ENCODE results near the gene SURF1.
A peak's percentile ranks its signal among the peaks of the same experiment; 100 is the strongest.
"Not testable (repeated sequence)": the region's sequence is repeated elsewhere in the genome, so short reads cannot be mapped to it uniquely, and the experiment has no call there.

Gene SURF1

GRCh38 chr9:133331221-133331620, 25.1 kb downstream of the SURF1 start:
- H3K9me3 ChIP-seq (ENCODE audit: control insufficient read depth, low read length) = no peaks in the 10 kb centered on the region
- peaks cover 34 to 56% of the 10 kb centered on the region in 2 experiments for H3K36me3 ChIP-seq (ENCODE audit: control insufficient read depth in 1 of 2, insufficient read depth in 2 of 2, low read depth in 1 of 2, low read length in 2 of 2)
- no peak overlapping the region for H2BK12ac ChIP-seq (ENCODE audit: low read length in 2 of 2)
- H3K4ac ChIP-seq (ENCODE audit: low read depth in 1 of 2, low read length in 2 of 2) = no peak overlapping the region
- no peak overlapping the region for H3K4me2 ChIP-seq (ENCODE audit: low read length, poor library complexity, severe bottlenecking)
- H3K27ac ChIP-seq (ENCODE audit: low read length, poor library complexity, severe bottlenecking) = no peak overlapping the region
- DNase-seq = no peak
- no peak overlapping the region for H3K18ac ChIP-seq (ENCODE audit: low read depth in 1 of 2, low read length in 2 of 2)
- no peak overlapping the region for H2BK120ac ChIP-seq (ENCODE audit: low read depth, low read length)
- H4K8ac ChIP-seq (ENCODE audit: low read length) = no peak overlapping the region
- WGBS = 95% methylated on average over 19 of the region's 19 CpGs
- H2AK5ac ChIP-seq (ENCODE audit: low read length, severe bottlenecking) = no peak overlapping the region
- H3K4me3 ChIP-seq (ENCODE audit: insufficient read depth in 1 of 2, low read depth in 1 of 2, low read length in 2 of 2) = no peak overlapping the region
- peaks cover 40% of the 10 kb centered on the region for H3K79me1 ChIP-seq (replicated peaks; ENCODE audit: low read length, poor library complexity, severe bottlenecking)
- H3K27me3 ChIP-seq (ENCODE audit: control insufficient read depth in 1 of 2, insufficient read depth in 1 of 2, low read length in 2 of 2) = no peaks in the 10 kb centered on the region
- no peak overlapping the region for H2BK15ac ChIP-seq (ENCODE audit: low read depth, poor library complexity, severe bottlenecking)
- H3K4me1 ChIP-seq (ENCODE audit: control insufficient read depth, insufficient read depth, low read depth, low read length) = peaks cover 19% of the 10 kb centered on the region
- H2AFZ ChIP-seq (ENCODE audit: low read depth, low read length) = no peak overlapping the region
- no peak overlapping the region for H3K9ac ChIP-seq (ENCODE audit: low read length)
- no peak overlapping the region for H3K23ac ChIP-seq (ENCODE audit: low read length in 2 of 2)
- no peak overlapping the region for H4K91ac ChIP-seq (ENCODE audit: low read length)
- H2BK5ac ChIP-seq (ENCODE audit: low read depth, low read length, poor library complexity, severe bottlenecking) = no peak overlapping the region
- no peak overlapping the region for H3K14ac ChIP-seq (ENCODE audit: low read length in 2 of 2)

- not testable (repeated sequence) for H3K4me3 ChIP-seq (ENCODE audit: insufficient read depth in 1 of 2, low read depth in 1 of 2, low read length in 2 of 2); H3K14ac ChIP-seq (ENCODE audit: low read length in 2 of 2); H3K27ac ChIP-seq (ENCODE audit: low read length, poor library complexity, severe bottlenecking); H4K8ac ChIP-seq (ENCODE audit: low read length); H3K9me3 ChIP-seq (ENCODE audit: control insufficient read depth, low read length); H2BK5ac ChIP-seq (ENCODE audit: low read depth, low read length, poor library complexity, severe bottlenecking); H4K91ac ChIP-seq (ENCODE audit: low read length); H2AFZ ChIP-seq (ENCODE audit: low read depth, low read length); H3K4ac ChIP-seq (ENCODE audit: low read depth in 1 of 2, low read length in 2 of 2); H3K23ac ChIP-seq (ENCODE audit: low read length in 2 of 2); H2BK12ac ChIP-seq (ENCODE audit: low read length in 2 of 2); H2BK120ac ChIP-seq (ENCODE audit: low read depth, low read length); H3K9ac ChIP-seq (ENCODE audit: low read length); H3K4me2 ChIP-seq (ENCODE audit: low read length, poor library complexity, severe bottlenecking); H2BK15ac ChIP-seq (ENCODE audit: low read depth, poor library complexity, severe bottlenecking); H2AK5ac ChIP-seq (ENCODE audit: low read length, severe bottlenecking); H3K18ac ChIP-seq (ENCODE audit: low read depth in 1 of 2, low read length in 2 of 2); H3K27me3 ChIP-seq (ENCODE audit: control insufficient read depth in 1 of 2, insufficient read depth in 1 of 2, low read length in 2 of 2)
- peaks cover 16% of the 10 kb centered on the region for H3K4me1 ChIP-seq (ENCODE audit: control insufficient read depth, insufficient read depth, low read depth, low read length)
- peak; percentile 20 for DNase-seq
- 52% methylated on average over 17 of the region's 21 CpGs for WGBS
- peaks cover 34 to 55% of the 10 kb centered on the region in 2 experiments for H3K36me3 ChIP-seq (ENCODE audit: control insufficient read depth in 1 of 2, insufficient read depth in 2 of 2, low read depth in 1 of 2, low read length in 2 of 2)
- H3K79me1 ChIP-seq (replicated peaks; ENCODE audit: low read length, poor library complexity, severe bottlenecking) = peaks cover 37% of the 10 kb centered on the region
These were observed 26.8 kb downstream of the SURF1 start for GRCh38 chr9:133329306-133330156.

- Histone ChIP-seq H3K18ac (ENCODE audit: low read depth in 1 of 2, low read length in 2 of 2) (no peak overlapping the region), H3K79me1 (replicated peaks; ENCODE audit: low read length, poor library complexity, severe bottlenecking) (peaks cover 21% of the 10 kb centered on the region), H3K4me3 (ENCODE audit: insufficient read depth in 1 of 2, low read depth in 1 of 2, low read length in 2 of 2) (no peak overlapping the region), H3K36me3 (ENCODE audit: control insufficient read depth in 1 of 2, insufficient read depth in 2 of 2, low read depth in 1 of 2, low read length in 2 of 2) (peaks cover 23 to 40% of the 10 kb centered on the region in 2 experiments), H3K4me2 (ENCODE audit: low read length, poor library complexity, severe bottlenecking) (no peak overlapping the region), H2BK15ac (ENCODE audit: low read depth, poor library complexity, severe bottlenecking) (no peak overlapping the region), H3K27me3 (ENCODE audit: control insufficient read depth in 1 of 2, insufficient read depth in 1 of 2, low read length in 2 of 2) (peaks cover 0 to 8% of the 10 kb centered on the region in 2 experiments), H2BK12ac (ENCODE audit: low read length in 2 of 2) (no peak overlapping the region), H3K23ac (ENCODE audit: low read length in 2 of 2) (no peak overlapping the region), H3K9me3 (ENCODE audit: control insufficient read depth, low read length) (peaks cover 4% of the 10 kb centered on the region), H2BK120ac (ENCODE audit: low read depth, low read length) (no peak overlapping the region), H2BK5ac (ENCODE audit: low read depth, low read length, poor library complexity, severe bottlenecking) (no peak overlapping the region), H3K4me1 (ENCODE audit: control insufficient read depth, insufficient read depth, low read depth, low read length) (peaks cover 3% of the 10 kb centered on the region), H3K4ac (ENCODE audit: low read depth in 1 of 2, low read length in 2 of 2) (no peak overlapping the region), H4K8ac (ENCODE audit: low read length) (no peak overlapping the region), H3K9ac (ENCODE audit: low read length) (no peak overlapping the region), H3K14ac (ENCODE audit: low read length in 2 of 2) (no peak overlapping the region), H2AFZ (ENCODE audit: low read depth, low read length) (no peak overlapping the region), H3K27ac (ENCODE audit: low read length, poor library complexity, severe bottlenecking) (no peak overlapping the region), H4K91ac (ENCODE audit: low read length) (no peak overlapping the region), H2AK5ac (ENCODE audit: low read length, severe bottlenecking) (no peak overlapping the region)
- DNase-seq = no peak
- 85% methylated on average over 10 of the region's 10 CpGs for WGBS
These were observed 28.3 kb downstream of the SURF1 start for GRCh38 chr9:133327834-133328484.

- not testable (repeated sequence) for H3K4me1 ChIP-seq (ENCODE audit: control insufficient read depth, insufficient read depth, low read depth, low read length); H3K4me3 ChIP-seq (ENCODE audit: insufficient read depth in 1 of 2, low read depth in 1 of 2, low read length in 2 of 2); H3K9ac ChIP-seq (ENCODE audit: low read length); H3K4ac ChIP-seq (ENCODE audit: low read depth in 1 of 2, low read length in 2 of 2); H3K18ac ChIP-seq (ENCODE audit: low read depth in 1 of 2, low read length in 2 of 2); H3K4me2 ChIP-seq (ENCODE audit: low read length, poor library complexity, severe bottlenecking); H2AK5ac ChIP-seq (ENCODE audit: low read length, severe bottlenecking); H3K23ac ChIP-seq (ENCODE audit: low read length in 2 of 2); H4K91ac ChIP-seq (ENCODE audit: low read length); H3K27me3 ChIP-seq (ENCODE audit: control insufficient read depth in 1 of 2, insufficient read depth in 1 of 2, low read length in 2 of 2); H2BK5ac ChIP-seq (ENCODE audit: low read depth, low read length, poor library complexity, severe bottlenecking); H3K14ac ChIP-seq (ENCODE audit: low read length in 2 of 2); H2AFZ ChIP-seq (ENCODE audit: low read depth, low read length); H3K27ac ChIP-seq (ENCODE audit: low read length, poor library complexity, severe bottlenecking); H4K8ac ChIP-seq (ENCODE audit: low read length); H3K9me3 ChIP-seq (ENCODE audit: control insufficient read depth, low read length); H2BK12ac ChIP-seq (ENCODE audit: low read length in 2 of 2); H2BK120ac ChIP-seq (ENCODE audit: low read depth, low read length); DNase-seq; H2BK15ac ChIP-seq (ENCODE audit: low read depth, poor library complexity, severe bottlenecking)
- Histone ChIP-seq H3K79me1 (replicated peaks; ENCODE audit: low read length, poor library complexity, severe bottlenecking) (peaks cover 12% of the 10 kb centered on the region), H3K36me3 (ENCODE audit: control insufficient read depth in 1 of 2, insufficient read depth in 2 of 2, low read depth in 1 of 2, low read length in 2 of 2) (peaks cover 13 to 30% of the 10 kb centered on the region in 2 experiments)
- 83% methylated on average over 6 of the region's 6 CpGs for WGBS
These were observed 29.3 kb downstream of the SURF1 start for GRCh38 chr9:133327021-133327420.
